KBM-7 (cell line): Measurements from ENCODE around the gene NSD1.

ENCODE experiments used
- DNase-seq: peaks from one replicate; pipeline ENCODE4 v3.0.0-alpha.2; 2015
- in situ Hi-C: fragments of 300-500 bp; cut with MboI; formaldehyde crosslinking; loops from 2 replicates; pipeline ENCODE4 v1.14.3; 2020; ENCODE audit warnings: low sequenced_read_pairs, low pct_unique_long_range_greater_than_20kb, mixed read lengths

NSD1 gene

GRCh38 chr5:177095088-177095669, 38.4 kb upstream of the NSD1 start:
- no peak for DNase-seq
- in situ Hi-C loops = loop anchor here (25.0 kb wide), 1 partner anchor 433 kb away; no protein-coding TSS in a partner anchor

- no peak for DNase-seq
- in situ Hi-C loops = loop anchor here (25.0 kb wide), 1 partner anchor 434 kb away; no protein-coding TSS in a partner anchor
Observed at GRCh38 chr5:177096162-177097015, 37.2 kb upstream of the NSD1 start.

GRCh38 chr5:177097016-177097985, 36.3 kb upstream of the NSD1 start:
- no peak for DNase-seq
- in situ Hi-C loops = loop anchor here (25.0 kb wide), 1 partner anchor 435 kb away; no protein-coding TSS in a partner anchor

GRCh38 chr5:177098120-177098469, 35.5 kb upstream of the NSD1 start:
- no peak for DNase-seq
- in situ Hi-C loops = loop anchor here (25.0 kb wide), 1 partner anchor 436 kb away; no protein-coding TSS in a partner anchor

GRCh38 chr5:177098470-177099141, 35.0 kb upstream of the NSD1 start:
- no peak for DNase-seq
- in situ Hi-C loops = loop anchor here (25.0 kb wide), 1 partner anchor 436 kb away; no protein-coding TSS in a partner anchor

GRCh38 chr5:177099422-177100093, 34.0 kb upstream of the NSD1 start:
- in situ Hi-C loops = loop anchor here (25.0 kb wide), 1 partner anchor 437 kb away; no protein-coding TSS in a partner anchor
- DNase-seq = no peak

GRCh38 chr5:177100714-177101121, 32.9 kb upstream of the NSD1 start:
- no peak for DNase-seq
- in situ Hi-C loops = no loop called here

GRCh38 chr5:177103523-177104253, 29.9 kb upstream of the NSD1 start:
- DNase-seq = no peak
- in situ Hi-C loops = no loop called here

GRCh38 chr5:177105691-177106476, 27.7 kb upstream of the NSD1 start:
- in situ Hi-C loops = no loop called here
- DNase-seq = no peak

GRCh38 chr5:177107159-177107558, 26.4 kb upstream of the NSD1 start:
- in situ Hi-C loops = no loop called here
- no peak for DNase-seq

GRCh38 chr5:177109810-177110209, 23.8 kb upstream of the NSD1 start:
- no peak for DNase-seq

GRCh38 chr5:177111720-177112394, 21.7 kb upstream of the NSD1 start:
- in situ Hi-C loops = no loop called here

More at GRCh38 chr5:177109810-177110209, 23.8 kb upstream of the NSD1 start:
- in situ Hi-C loops = no loop called here

GRCh38 chr5:177112589-177113220, 20.9 kb upstream of the NSD1 start:
- in situ Hi-C loops = no loop called here
- DNase-seq = no peak

More at GRCh38 chr5:177111720-177112394, 21.7 kb upstream of the NSD1 start:
- DNase-seq = peak; percentile 82

- DNase-seq = peak; percentile 94
- in situ Hi-C loops = no loop called here
Observed at GRCh38 chr5:177113566-177114424, 19.8 kb upstream of the NSD1 start.
